Stimulated activated CD4-positive, alpha-beta T cell treated with anti-CD3 and anti-CD28 coated beads, TNF-alpha, amount 100 ng/mL, for 24 hours (primary cell): Measurements from ENCODE around the gene GEMIN8.

Experiments
- DNase-seq, 3 experiments: peaks; one replicate each; pipeline ENCODE4 v3.0.0-alpha.2; 2020; ENCODE audit warnings: low read depth in 3 of 3

The GEMIN8 gene, protein sequence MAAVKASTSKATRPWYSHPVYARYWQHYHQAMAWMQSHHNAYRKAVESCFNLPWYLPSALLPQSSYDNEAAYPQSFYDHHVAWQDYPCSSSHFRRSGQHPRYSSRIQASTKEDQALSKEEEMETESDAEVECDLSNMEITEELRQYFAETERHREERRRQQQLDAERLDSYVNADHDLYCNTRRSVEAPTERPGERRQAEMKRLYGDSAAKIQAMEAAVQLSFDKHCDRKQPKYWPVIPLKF

DNA sequence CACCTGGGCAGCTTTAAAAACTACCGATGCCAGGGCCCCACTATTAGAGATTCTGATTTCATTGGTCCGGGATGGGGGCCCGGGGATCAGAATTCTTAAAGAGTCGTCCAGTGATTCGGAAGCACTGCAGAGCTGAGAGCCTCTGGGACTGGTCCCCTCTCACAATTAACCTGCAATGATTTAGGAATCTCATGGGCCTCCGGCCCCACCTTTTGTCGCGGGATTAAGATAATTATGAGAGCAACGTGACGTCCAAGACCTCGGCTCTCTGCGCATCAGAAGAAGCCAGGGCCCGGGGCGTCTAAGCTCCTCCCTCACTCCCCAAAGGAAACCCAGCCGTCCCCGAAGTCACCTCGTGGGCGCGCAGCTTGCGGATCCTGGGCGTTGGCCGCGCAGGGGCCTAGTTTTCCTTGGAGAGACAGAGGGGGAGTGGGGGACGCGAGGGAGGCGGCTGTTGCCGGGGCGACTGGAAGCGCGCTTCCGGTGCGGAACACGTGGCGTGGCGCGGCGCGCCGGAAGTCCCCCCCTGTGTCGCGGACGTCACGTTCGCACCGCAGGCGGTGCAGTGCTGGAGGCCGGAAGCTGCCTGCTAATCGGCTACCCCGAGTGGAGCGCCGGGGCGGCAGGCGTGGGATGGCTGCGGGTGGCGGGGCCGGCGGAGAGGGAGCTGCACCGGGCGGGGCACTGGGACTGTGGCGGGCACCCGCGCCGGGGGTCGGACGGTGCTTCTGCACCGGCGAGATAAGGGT, at the start of gene GEMIN8:
Gene GEMIN8, minus strand, starts transcription at position 468 of the 749 bp plus-strand sequence. CDS start 8,414 bp downstream, outside the sequence.
- peak; percentile 72 to 79 (median 78) for DNase-seq

DNA sequence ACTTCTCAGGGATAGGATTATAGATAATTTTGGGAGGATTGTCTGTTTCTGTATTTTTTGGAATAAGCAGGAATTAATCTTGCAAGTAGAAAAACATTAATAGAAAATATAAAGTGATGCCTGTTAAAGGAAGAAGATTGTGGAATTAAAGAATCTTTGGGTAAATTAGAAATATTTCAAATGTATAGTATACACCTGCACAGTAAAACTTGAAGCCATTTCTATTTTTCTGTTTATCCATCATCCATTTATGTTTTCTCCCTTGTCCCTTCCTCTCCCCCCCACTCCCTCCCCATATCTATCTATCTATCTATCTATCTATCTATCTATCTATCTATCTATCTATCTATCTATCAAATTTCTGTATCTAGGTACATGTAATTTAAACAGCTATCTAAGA, 46.9 kb upstream of the GEMIN8 start:
- DNase-seq = no peak

DNA sequence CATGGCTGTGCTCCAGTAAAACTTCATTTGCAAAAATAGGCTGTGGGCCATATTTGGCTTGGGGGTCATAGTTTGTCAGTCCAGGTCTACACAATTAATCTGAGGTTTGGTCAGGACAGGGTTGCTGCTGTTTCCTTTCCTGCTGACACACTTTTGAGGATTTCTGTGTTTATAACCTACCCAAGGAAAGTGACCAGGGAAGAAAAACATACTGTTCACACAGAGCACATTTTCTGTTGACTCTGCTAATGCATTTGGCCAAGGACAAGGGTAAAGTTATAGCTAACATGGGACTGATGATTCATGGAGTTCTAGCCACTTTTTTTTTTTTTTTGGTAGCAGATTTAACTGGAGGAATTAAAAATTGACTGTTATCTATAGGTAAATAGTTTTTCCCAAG, 43.9 kb upstream of the GEMIN8 start:
- no peak for DNase-seq

DNA sequence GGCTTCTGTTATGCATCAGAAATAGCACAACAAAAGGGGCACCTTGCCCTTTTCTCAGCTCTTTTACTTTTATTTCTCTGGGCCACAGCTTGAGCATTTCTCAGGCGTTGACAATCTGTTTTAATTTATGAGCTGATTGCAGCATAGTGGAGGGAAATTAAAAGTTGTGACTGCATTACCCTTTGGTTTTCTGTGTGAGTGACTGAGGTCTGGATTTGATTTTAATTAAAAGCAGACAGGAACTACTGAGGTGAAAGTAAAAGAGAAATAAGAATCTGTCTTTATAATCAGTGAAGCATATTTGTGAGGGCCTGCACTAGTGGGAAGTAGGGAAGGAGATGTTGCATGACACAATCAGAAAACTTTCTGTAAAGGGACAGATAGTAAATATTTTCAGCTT, 43.4 kb upstream of the GEMIN8 start:
- DNase-seq = no peak

DNA sequence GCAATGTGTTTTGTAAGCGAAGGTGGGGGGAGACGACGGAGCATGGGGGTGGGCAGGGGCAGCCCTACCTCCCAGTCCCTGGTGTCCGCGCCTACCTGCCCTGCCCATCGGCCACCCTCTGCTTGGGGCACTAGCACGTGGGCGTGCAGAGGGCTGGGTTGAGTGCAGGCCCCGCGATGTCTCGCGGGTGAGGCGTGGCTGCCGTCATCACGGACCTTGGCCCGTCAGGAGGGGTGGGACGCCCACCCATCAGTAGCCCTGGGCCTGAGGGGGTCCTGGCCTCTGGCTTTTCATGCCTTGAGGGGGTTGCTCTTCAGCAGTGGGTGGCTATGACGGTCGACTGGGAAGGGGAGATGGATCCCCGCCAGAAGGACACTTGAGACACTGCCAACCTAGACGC, 36.1 kb upstream of the GEMIN8 start:
- no peak for DNase-seq

DNA sequence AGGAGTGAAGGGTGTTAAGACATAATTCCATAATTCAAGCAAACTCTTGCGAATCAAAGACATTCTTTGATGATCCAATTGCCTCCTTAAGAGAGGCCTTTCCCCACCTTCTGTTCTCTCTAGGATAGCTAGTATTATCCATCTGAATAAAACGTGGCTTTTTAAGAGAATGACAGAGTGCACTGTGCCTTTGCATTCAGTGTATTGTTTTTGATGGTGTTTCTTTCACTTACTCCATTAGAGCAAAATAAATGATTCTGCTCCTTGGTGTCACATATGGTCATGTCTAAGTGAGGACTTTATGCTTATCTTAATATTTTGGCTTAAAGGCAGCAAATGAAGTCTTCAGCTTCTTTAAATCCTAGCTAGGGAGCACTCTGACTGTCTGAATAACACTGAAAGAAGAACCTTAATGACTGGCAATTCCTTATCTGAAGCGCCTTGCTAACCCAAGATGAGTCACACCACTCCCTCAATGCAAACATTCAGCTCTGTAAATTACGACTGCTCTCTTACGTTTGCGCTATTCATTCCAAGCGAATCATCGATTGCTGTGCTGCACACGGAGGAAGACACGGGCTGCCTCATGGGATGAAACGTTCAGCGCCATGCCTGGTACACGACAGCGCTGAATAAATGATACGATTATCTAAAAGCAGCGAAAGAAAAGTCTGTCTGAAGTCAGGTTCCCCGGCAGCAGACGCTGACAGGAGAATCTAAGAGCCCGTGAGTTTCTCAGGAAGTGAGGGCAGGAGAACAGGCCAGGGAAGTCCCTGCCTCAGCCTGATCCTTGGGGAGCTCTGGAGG, 35.1 kb upstream of the GEMIN8 start:
- no peak for DNase-seq

DNA sequence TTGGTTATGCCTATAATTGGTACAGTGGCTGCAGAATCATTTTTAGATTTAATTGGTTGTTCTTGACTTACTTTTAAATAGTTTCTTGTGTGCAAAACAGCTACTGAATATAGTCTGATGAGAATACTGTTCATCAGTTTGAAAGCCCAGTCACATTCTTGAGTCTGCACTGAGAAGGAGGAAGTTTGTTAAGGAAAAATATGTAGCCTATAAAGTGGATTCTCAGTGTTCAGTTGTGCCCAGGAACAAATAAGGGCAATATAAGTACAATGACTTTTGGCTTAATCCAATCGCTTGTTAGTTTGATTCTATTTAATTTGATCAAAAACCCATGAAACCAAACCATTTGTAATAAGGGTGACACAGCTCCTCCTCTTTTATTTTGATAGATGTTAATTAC, 32.8 kb upstream of the GEMIN8 start:
- no peak for DNase-seq

DNA sequence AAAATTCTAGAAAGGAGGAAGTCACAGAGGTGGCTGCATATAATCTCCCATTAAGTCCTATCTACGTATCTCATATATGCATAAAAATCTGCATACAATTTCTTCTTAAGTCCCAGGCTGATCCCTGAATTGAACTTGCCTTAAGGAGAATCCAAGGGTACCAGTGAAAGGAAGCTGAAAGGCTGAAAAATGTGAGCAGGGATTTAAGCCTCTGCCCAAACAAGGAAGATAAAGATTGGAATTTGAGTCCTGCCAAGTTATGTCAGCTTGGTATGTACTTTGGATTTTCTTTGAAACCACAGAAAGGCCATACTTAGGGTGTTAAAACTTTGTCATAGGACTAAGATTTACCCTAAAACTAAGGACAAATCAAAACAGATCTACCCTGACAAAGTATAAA, 26.5 kb upstream of the GEMIN8 start:
- no peak for DNase-seq

DNA sequence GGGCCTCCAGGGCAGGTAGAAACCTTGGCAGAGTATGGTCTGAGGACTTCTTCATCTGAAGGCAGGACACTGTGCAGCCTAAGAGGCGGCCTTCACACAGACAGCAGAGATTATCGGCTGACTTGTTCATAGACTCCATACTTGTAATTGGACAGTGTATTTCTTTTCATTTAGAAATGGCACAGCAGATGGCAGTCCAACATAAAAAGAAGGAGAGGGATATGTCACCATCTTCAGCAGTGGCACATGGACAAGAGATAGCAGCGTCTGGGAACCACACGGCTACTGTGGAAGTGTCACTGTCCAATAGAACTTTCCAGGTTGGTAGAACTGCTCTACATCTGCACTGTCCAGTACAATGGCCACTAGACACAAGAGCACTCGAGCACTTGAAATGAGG, 21.7 kb upstream of the GEMIN8 start:
- DNase-seq = no peak

DNA sequence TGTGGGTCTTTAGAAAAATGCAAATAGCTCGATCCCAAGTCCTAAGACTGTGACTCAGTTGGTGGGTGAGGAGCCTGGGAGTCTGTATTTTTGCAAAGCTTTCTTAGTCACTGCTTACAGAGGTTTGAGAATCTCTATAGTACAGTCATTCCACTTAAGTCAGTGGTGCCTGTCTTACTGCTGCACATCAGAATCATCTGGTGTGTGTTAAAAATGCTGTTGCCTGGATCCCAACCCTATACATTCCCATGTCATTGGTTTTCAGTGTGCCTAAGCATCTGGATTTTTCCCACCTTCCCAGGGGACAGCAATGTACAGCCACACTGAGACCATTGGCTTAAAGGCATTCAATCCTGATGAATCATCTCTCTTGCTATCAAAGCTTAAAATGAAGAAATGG, 21.0 kb upstream of the GEMIN8 start:
- no peak for DNase-seq

DNA sequence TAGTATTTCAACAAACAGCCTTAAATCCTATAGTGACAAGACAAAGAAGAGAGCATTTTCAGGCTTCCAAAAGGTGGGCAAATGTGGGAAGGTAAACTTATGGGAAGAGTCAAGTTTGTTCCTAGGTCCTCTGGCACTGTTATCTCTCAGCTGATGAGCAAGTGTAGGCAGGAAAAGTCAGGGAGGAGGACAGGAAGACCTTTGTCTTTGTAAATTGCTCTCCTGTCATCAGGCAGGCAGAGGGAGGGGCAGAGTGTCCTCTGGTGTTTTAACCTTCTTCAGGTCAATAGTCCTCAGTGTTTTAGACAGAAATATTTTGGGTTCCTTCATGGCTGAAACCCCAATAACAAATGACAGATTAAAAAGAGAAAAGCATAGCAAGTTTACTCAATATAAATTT, 13.5 kb upstream of the GEMIN8 start:
- no peak for DNase-seq

DNA sequence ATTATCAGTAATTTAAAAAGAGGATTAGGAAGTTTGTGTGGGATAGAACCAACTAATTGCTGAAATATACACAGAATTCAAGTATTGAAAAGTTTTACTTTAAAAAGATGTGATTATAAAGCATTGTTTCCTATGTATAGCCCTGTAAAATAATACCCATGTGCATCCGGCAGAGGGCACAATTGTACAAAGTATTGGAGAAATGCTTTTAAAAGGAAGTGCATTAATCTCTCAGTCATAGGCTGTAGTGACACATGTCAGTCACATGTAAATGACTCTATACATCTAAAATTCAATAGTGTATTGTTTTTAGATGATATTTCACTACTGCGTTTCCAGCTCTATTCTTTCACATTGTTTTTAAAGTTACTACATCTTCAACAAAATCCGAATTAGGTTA, 9.7 kb upstream of the GEMIN8 start:
- peak; percentile 11 to 29 (median 12) for DNase-seq

DNA sequence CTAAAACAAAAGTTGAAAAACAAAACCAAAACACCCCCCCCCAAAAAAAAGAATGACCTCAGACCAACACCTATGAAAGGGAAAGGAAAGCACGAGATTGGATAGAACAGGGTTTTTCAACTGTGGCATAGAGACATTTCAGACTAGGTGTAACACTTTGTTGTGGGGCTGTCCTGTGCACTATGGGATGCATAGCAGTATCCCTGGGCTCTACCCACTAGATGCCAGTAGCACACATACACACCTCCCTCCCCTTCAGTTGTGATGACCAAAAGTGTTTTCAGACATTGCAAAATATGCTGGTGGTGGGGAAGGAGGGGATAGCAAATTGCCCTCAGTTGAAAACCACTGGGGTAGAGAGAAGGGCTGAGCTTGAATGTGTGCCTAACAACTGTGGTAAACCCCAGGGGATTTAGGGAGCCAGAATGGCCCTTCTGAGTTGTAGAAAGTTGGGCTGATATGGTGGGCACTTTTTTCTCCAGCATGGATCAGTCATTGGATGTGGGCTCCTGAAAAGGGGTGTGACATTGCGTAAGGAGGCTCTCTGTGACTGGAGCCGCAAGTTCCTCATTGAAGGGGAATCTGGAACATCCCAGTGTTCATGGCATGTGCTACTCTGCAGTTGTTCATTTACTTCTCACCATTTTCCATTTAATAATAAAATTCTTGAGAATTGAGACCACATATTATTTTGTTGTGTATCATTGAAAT, 8.8 kb upstream of the GEMIN8 start:
- no peak for DNase-seq

DNA sequence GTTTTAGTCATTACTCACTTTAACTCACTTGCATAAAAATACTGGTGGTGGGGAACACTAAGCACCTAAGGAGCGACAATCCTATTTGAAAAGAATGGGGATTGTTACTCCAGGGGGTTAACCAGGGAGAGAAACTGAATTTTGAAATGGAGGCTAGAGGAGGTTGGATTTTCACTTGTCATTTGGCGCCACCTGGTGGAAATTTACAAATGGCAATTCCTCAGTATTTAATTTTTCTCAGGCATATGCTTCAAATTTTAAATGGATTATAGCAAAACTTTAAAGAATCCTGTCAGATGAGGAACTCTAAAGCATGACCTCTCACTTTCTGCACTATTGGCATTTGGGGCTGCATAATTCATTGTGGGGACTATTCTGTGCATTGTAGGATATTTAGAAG, 2.7 kb upstream of the GEMIN8 start:
- DNase-seq = peak; percentile 12 to 27 (median 12)

DNA sequence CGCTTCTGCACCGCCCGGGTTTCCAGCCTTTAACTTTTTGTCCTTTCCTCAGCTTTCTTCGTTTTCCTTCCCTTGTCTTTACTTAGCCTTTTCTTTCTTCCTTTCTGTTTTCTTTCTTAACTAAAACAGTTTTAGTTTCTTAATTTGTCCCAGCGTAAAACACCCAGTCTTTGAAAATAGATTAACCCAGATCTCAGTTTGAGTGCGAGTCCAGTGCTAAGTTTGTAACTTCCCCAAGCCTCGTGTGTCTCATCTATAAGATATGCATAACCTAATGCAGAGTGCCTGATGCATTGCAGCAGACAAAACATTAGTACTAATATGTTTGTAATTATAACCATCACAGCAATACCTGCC, 460 bp upstream of the GEMIN8 start:
- no peak for DNase-seq

DNA sequence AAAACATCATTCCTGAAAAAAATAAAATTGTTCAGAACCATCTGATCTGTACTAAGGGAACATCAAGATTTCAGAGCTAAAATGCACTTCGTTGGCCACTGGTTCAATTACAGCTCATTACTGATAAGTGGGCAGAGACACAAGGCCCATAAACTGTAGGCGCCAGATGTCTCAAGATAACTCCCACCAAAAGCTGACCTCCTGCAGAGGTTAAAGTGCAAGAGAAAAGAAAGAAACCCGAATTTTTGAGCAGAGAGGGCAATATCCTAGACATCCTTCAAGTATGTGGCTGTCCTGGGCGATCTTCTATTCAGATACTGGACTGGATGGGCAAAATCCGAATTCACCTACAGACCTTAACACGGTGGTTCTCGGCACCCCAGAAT, 660 bp downstream of the GEMIN8 start:
- DNase-seq = no peak

DNA sequence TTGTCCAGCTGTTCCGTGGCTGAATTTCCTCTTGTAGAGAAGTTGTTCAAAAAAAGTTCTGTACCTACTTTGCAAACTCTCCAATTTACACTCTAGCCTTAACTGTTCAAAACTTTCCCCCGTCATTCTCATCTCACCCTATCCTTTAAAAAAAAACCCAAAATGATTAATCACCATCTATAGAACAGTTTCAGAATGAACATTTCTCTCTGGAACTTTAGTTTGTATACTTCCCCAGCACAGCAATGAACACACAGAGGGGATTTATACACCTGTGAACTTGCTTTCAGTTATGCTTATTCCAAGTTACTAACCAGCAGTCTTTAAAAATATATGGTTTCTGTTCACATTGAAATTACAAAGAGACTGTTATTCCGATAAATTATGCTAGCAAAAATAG, 1.2 kb downstream of the GEMIN8 start:
- no peak for DNase-seq

DNA sequence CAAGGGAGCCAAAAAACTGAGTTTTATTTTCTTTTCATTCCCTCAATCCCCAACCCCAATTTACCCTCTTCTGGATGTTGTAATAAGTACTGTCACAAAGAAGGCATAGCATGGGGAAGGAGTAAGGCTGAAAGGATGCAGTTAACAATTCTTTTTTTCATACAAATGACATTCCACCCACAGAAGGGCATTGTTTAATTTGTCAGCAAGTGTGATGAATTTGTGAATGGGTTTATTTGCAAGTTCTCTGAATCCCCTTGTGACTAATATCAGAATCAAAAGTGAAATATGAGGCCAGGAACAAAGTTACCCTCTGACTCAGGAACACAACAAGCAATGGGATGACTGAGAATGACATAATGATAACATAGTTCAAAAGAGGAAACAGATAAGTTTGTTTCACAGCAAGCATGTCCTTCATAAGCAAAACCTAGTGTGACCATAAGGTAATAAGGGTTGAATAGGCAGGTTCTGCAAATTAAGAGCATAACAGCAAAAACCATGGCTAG, 2.1 kb downstream of the GEMIN8 start:
- no peak for DNase-seq

DNA sequence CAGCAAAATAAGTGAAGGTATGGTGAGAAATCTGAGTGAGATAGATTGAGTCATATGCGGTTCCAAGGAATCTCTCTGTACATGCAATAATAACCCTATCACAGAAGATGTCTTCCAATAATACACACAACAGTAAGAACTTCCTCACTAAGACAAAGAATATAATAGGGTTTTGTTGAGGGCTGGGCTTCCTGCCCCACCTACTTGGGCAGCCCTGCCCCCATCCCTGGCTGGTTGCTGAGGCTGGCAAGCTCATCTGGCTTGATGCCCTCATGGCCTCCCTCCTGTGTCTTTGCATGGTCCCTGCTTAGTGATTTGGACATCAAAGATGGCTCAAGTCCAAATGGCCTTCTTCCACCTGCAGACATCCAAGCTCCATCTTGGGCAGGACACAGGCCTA, 2.7 kb downstream of the GEMIN8 start:
- no peak for DNase-seq

DNA sequence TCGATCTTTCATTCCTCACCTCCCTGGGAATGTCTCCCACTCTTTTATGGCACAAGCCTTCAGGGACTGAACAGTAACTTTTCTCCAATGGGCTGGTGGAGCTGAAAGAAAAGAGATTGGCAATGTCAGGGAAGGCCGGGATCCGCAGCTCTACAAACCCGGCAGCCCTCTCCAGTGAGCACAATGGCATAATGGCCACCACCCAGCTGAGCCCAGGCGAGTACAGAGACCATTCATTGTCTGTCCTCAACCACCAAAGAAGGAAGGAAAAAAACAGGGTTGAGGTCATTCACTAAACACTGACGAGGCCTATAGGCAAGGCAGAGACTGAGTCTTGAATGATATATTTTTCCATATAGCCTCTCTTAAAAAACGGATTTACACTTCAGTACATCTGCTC, 3.6 kb downstream of the GEMIN8 start:
- no peak for DNase-seq

DNA sequence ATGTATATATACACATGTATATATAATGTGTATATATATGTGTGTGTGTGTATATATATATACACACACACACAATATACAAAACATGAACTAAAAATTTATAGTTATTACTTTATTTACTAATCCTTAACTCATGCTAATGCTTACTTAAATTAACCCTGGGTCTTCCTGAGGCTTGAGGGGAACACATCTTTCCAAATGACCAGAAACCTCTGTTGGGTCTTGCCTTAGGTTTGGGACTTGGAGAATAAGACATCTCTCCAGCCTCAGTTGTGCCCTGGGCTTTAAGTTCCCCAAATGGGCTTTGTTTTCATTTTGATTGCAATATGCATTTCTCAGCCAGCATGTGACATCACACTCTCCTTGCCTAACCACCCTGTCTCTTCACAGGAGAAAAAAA, 7.7 kb downstream of the GEMIN8 start:
- no peak for DNase-seq

DNA sequence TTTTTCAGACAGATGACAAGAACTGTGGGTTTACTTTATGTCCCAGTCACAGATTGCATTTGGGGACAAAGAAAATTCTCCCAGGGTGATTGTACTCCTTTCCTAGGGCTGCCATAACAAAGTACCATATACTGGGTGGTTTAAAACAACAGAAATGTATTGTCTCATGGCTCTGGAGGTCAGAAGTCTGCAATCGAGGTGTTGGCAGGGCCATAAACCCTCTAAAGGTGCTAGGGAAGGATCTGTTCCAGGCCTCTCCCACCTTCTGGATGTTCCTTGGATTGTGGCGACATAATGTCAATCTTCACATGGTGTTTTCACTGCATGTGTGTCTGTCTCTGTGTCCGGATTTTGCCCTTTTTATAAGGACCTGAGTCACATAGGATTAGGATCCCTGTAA, 12.3 kb downstream of the GEMIN8 start:
- DNase-seq = no peak
